HUES48 (cell line): ENCODE measurements around the gene DCUN1D2.

Source experiments
- H3K27ac ChIP-seq: one replicate; pipeline ENCODE4 v1.7.0; 2013; ENCODE audit warnings: low read depth, low read length, inconsistent platforms
- H3K27me3 ChIP-seq: 2 replicates; pipeline ENCODE4 v1.6.1; 2013; ENCODE audit warnings: mild to moderate bottlenecking, low read length; ENCODE audit not compliant: control insufficient read depth, insufficient read depth
- H3K36me3 ChIP-seq: 2 replicates; pipeline ENCODE4 v1.6.1; 2013; ENCODE audit warnings: low read length; ENCODE audit not compliant: control insufficient read depth, insufficient read depth
- H3K4me1 ChIP-seq: 2 replicates; pipeline ENCODE4 v1.6.1; 2013; ENCODE audit warnings: mild to moderate bottlenecking, low read length; ENCODE audit not compliant: control insufficient read depth, insufficient read depth
- H3K4me3 ChIP-seq: 2 replicates; pipeline ENCODE4 v1.5.1; 2013; ENCODE audit warnings: mild to moderate bottlenecking, low read depth, low read length
- H3K9ac ChIP-seq: 2 replicates; pipeline ENCODE4 v1.6.1; 2013; ENCODE audit warnings: mild to moderate bottlenecking, low read depth, low read length, moderate library complexity
- H3K9me3 ChIP-seq: 2 replicates; pipeline ENCODE4 v1.6.1; 2013; ENCODE audit warnings: low read length; ENCODE audit not compliant: control insufficient read depth, insufficient read depth

DCUN1D2 gene

GRCh38 chr13:113500530-113501265 lies 10.2 kb upstream of the DCUN1D2 start:
- Histone ChIP-seq H3K9me3 (no peaks in the 10 kb centered on the region), H3K4me3 (no peak overlapping the region), H3K36me3 (peaks cover 98% of the 10 kb centered on the region), H3K27ac (no peak overlapping the region), H3K9ac (no peak overlapping the region), H3K27me3 (no peaks in the 10 kb centered on the region), H3K4me1 (peaks cover 5% of the 10 kb centered on the region)

GRCh38 chr13:113499936-113500335 lies 9.4 kb upstream of the DCUN1D2 start:
- Histone ChIP-seq H3K9ac (no peak overlapping the region), H3K36me3 (peaks cover 98% of the 10 kb centered on the region), H3K27me3 (no peaks in the 10 kb centered on the region)

GRCh38 chr13:113498905-113499304 lies 8.4 kb upstream of the DCUN1D2 start:
- no peaks in the 10 kb centered on the region for H3K9me3 ChIP-seq
- H3K27ac ChIP-seq, result no peak overlapping the region
- no peak overlapping the region for H3K9ac ChIP-seq
- H3K36me3 ChIP-seq, result peaks cover 98% of the 10 kb centered on the region
- peaks cover 19% of the 10 kb centered on the region for H3K4me1 ChIP-seq
- H3K4me3 ChIP-seq, result no peak overlapping the region
- no peaks in the 10 kb centered on the region for H3K27me3 ChIP-seq

More at GRCh38 chr13:113499936-113500335, 9.4 kb upstream of the DCUN1D2 start:
- Histone ChIP-seq H3K4me3 (no peak overlapping the region), H3K9me3 (no peaks in the 10 kb centered on the region), H3K4me1 (peaks cover 13% of the 10 kb centered on the region), H3K27ac (no peak overlapping the region)

- Histone ChIP-seq H3K9ac (no peak overlapping the region), H3K36me3 (peaks cover 87% of the 10 kb centered on the region), H3K27ac (no peak overlapping the region)
Measured at GRCh38 chr13:113497217-113497616, 6.7 kb upstream of the DCUN1D2 start.

GRCh38 chr13:113495494-113496210 lies 5.1 kb upstream of the DCUN1D2 start:
- Histone ChIP-seq H3K27ac (peak overlapping the region; percentile 83), H3K27me3 (no peaks in the 10 kb centered on the region), H3K4me3 (peak overlapping the region; percentile 36), H3K36me3 (peaks cover 73% of the 10 kb centered on the region), H3K9ac (no peak overlapping the region), H3K4me1 (peaks cover 33% of the 10 kb centered on the region), H3K9me3 (no peaks in the 10 kb centered on the region)

More at GRCh38 chr13:113497217-113497616, 6.7 kb upstream of the DCUN1D2 start:
- Histone ChIP-seq H3K4me3 (no peak overlapping the region), H3K9me3 (no peaks in the 10 kb centered on the region), H3K4me1 (peaks cover 32% of the 10 kb centered on the region), H3K27me3 (no peaks in the 10 kb centered on the region)

- no peaks in the 10 kb centered on the region for H3K9me3 ChIP-seq
- H3K27ac ChIP-seq, result peak overlapping the region; percentile 78
- peaks cover 44% of the 10 kb centered on the region for H3K4me1 ChIP-seq
- peaks cover 51% of the 10 kb centered on the region for H3K36me3 ChIP-seq
- no peaks in the 10 kb centered on the region for H3K27me3 ChIP-seq
- peak overlapping the region; percentile 38; the same call in 1 of the 2 replicates for H3K4me3 ChIP-seq
- peak overlapping the region; percentile 43; the same call in 1 of the 2 replicates for H3K9ac ChIP-seq
Measured at GRCh38 chr13:113493315-113493951, 2.9 kb upstream of the DCUN1D2 start.

GRCh38 chr13:113491982-113492381 lies 1.5 kb upstream of the DCUN1D2 start:
- peaks cover 44% of the 10 kb centered on the region for H3K4me1 ChIP-seq
- peak overlapping the region; percentile 82 for H3K4me3 ChIP-seq
- peak overlapping the region; percentile 87 for H3K27ac ChIP-seq
- peak overlapping the region; percentile 22; the same call in 1 of the 2 replicates for H3K9ac ChIP-seq
- no peaks in the 10 kb centered on the region for H3K27me3 ChIP-seq
- H3K9me3 ChIP-seq, result no peaks in the 10 kb centered on the region
- peaks cover 42% of the 10 kb centered on the region for H3K36me3 ChIP-seq

GRCh38 chr13:113491418-113491883 lies 940 bp upstream of the DCUN1D2 start:
- peaks cover 47% of the 10 kb centered on the region for H3K4me1 ChIP-seq
- H3K36me3 ChIP-seq, result peaks cover 40% of the 10 kb centered on the region
- peak overlapping the region; percentile 87 for H3K27ac ChIP-seq
- H3K4me3 ChIP-seq, result peak overlapping the region; percentile 82
- H3K9me3 ChIP-seq, result no peaks in the 10 kb centered on the region
- peak overlapping the region; percentile 22 for H3K9ac ChIP-seq
- H3K27me3 ChIP-seq, result no peaks in the 10 kb centered on the region

- Histone ChIP-seq H3K4me1 (peaks cover 37% of the 10 kb centered on the region), H3K27ac (peak overlapping the region; percentile 87), H3K36me3 (peaks cover 28% of the 10 kb centered on the region), H3K9ac (peak overlapping the region; percentile 62), H3K9me3 (no peaks in the 10 kb centered on the region), H3K27me3 (no peaks in the 10 kb centered on the region), H3K4me3 (peak overlapping the region; percentile 82)
Measured at GRCh38 chr13:113489549-113490495, 689 bp downstream of the DCUN1D2 start.

GRCh38 chr13:113489171-113489548 lies 1.4 kb downstream of the DCUN1D2 start:
- H3K9me3 ChIP-seq, result no peaks in the 10 kb centered on the region
- H3K4me1 ChIP-seq, result peaks cover 40% of the 10 kb centered on the region
- peaks cover 22% of the 10 kb centered on the region for H3K36me3 ChIP-seq
- no peaks in the 10 kb centered on the region for H3K27me3 ChIP-seq
- peak overlapping the region; percentile 82 for H3K4me3 ChIP-seq
- H3K9ac ChIP-seq, result peak overlapping the region; percentile 62
- peak overlapping the region; percentile 23 for H3K27ac ChIP-seq
